ENCODE data around the gene PTPRN2. TPM values are rescaled to one million over a fixed set of nuclear protein-coding genes. Genes with fewer than 3 reads are reported as not detected.
A peak's percentile ranks its signal among the peaks of the same experiment; 100 is the strongest.

Gene PTPRN2
- total RNA-seq, 4 donors from 2014 or later, result 14.9 to 34.3 (median 21.3) TPM

GRCh38 chr7:157575777-157576176, 1011.8 kb downstream of the PTPRN2 start:
- no peak for TF ChIP-seq POLR2A (IDR thresholded peaks at IDR 0.05)
- no peak for TF ChIP-seq CTCF (IDR thresholded peaks at IDR 0.05)
- H3K36me3 ChIP-seq, result no peaks in the 10 kb centered on the region
- no peak overlapping the region for H3K27ac ChIP-seq
- DNase-seq, result no peak
- H3K4me3 ChIP-seq, result peak overlapping the region in 1 of 4 donors; percentile 30
- no peaks in the 10 kb centered on the region for H3K9me3 ChIP-seq
- H3K27me3 ChIP-seq, result no peaks in the 10 kb centered on the region
- no peaks in the 10 kb centered on the region for H3K4me1 ChIP-seq

GRCh38 chr7:157574914-157575586, 1012.6 kb downstream of the PTPRN2 start:
- no peak overlapping the region for H3K27ac ChIP-seq
- no peaks in the 10 kb centered on the region for H3K4me1 ChIP-seq
- no peaks in the 10 kb centered on the region for H3K27me3 ChIP-seq
- DNase-seq, result no peak
- H3K9me3 ChIP-seq, result no peaks in the 10 kb centered on the region
- no peak overlapping the region for H3K4me3 ChIP-seq
- TF ChIP-seq POLR2A (IDR thresholded peaks at IDR 0.05) (no peak), CTCF (IDR thresholded peaks at IDR 0.05) (no peak)
- no peaks in the 10 kb centered on the region for H3K36me3 ChIP-seq

- no peak for DNase-seq
- no peak overlapping the region for H3K27ac ChIP-seq
- no peaks in the 10 kb centered on the region for H3K4me1 ChIP-seq
- H3K9me3 ChIP-seq, result no peaks in the 10 kb centered on the region
- H3K27me3 ChIP-seq, result no peaks in the 10 kb centered on the region
- no peak overlapping the region for H3K4me3 ChIP-seq
- H3K36me3 ChIP-seq, result no peaks in the 10 kb centered on the region
- TF ChIP-seq CTCF (IDR thresholded peaks at IDR 0.05) (no peak), POLR2A (IDR thresholded peaks at IDR 0.05) (no peak)
These were observed 1013.4 kb downstream of the PTPRN2 start for GRCh38 chr7:157574120-157574825.

GRCh38 chr7:157573244-157573643, 1014.4 kb downstream of the PTPRN2 start:
- TF ChIP-seq CTCF (IDR thresholded peaks at IDR 0.05) (no peak), POLR2A (IDR thresholded peaks at IDR 0.05) (no peak)
- Histone ChIP-seq H3K4me1 (peaks cover 0 to 4% (median 1%) of the 10 kb centered on the region in 4 donors), H3K9me3 (no peaks in the 10 kb centered on the region), H3K36me3 (no peaks in the 10 kb centered on the region), H3K27ac (no peak overlapping the region), H3K27me3 (no peaks in the 10 kb centered on the region), H3K4me3 (no peak overlapping the region)
- DNase-seq, result no peak

GRCh38 chr7:157572622-157573021, 1015.0 kb downstream of the PTPRN2 start:
- no peak overlapping the region for H3K27ac ChIP-seq
- no peak overlapping the region for H3K4me3 ChIP-seq
- TF ChIP-seq CTCF (IDR thresholded peaks at IDR 0.05), result no peak
- H3K27me3 ChIP-seq, result no peaks in the 10 kb centered on the region
- peak in 1 of 3 donors; percentile 15 for DNase-seq
- no peaks in the 10 kb centered on the region for H3K9me3 ChIP-seq
- peaks cover 0 to 5% (median 2%) of the 10 kb centered on the region in 4 donors for H3K4me1 ChIP-seq
- H3K36me3 ChIP-seq, result no peaks in the 10 kb centered on the region
